GM10248 (cell line): ENCODE data around the gene TFB1M.
A peak's percentile ranks its signal among the peaks of the same experiment; 100 is the strongest.
"Not testable (repeated sequence)": the region's sequence is repeated elsewhere in the genome, so short reads cannot be mapped to it uniquely, and the experiment has no call there.

Experiments
- CTCF ChIA-PET: fragments of 300-600 bp; sonication (Branson Sonifier 250); formaldehyde crosslinking; extraction: SDS; loops from one replicate; lab custom pipeline; 2021; ENCODE audit warnings: antibody characterized with exemption; lab: Yijun Ruan, JAX
- POLR2A ChIA-PET: fragments of 350-650 bp; sonication (Branson Sonifier 250); formaldehyde crosslinking; extraction: SDS; loops from one replicate; lab custom pipeline; 2020; ENCODE audit warnings: antibody characterized with exemption; lab: Yijun Ruan, JAX
- DNase-seq: peaks from one replicate; pipeline ENCODE4 v3.0.0; 2012; ENCODE audit errors: extremely low spot score
- TF ChIP-seq, protein P1 (sequence below): IDR thresholded peaks from 2 replicates; pipeline ENCODE4 v1.5.1; 2012; ENCODE audit warnings: mild to moderate bottlenecking, low read depth; ENCODE audit errors: extremely low read depth, missing control alignments, control extremely low read depth

Gene TFB1M

DNA sequence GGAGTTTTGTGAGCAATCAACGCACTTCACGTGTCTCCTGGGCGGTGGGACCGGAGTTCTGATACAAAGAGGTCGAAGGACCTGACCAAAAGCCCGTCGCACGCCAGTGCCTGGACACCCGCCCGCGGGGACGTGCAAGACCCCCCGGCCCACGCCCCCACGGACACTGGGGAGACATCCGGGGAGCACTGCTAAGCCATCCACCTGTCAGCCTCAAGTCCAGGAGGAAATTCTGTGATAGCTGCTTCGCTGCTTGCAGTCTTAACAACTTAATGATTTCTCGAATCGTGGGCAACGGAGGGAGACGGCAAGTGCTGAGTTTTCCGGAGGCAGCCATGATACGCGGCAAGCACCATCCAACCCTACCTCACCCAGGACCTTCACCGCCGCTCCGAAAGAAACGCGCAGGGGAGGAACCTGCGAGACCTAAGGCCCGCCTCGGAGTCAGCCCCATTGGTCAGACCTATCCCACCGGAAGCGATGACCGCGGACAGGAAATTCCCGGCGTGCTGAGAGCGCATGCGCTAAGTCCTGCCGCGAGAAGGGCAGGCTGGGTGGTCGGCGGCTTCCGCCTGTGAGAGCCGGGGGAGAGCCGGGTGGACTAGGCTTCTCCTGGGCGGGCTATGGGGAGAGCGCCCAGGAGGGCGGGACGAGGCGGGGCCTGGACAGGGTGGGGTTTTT lies at the start of gene TFB1M:
TFB1M (minus strand) TSS at position 393 of the 681 bp plus-strand sequence; CDS start at position 337, 56 bp downstream.
- ChIA-PET POLR2A (interaction anchor here (0.7 kb wide), 1 partner anchor 959 kb away, joined by 3 read pairs; no protein-coding TSS in a partner anchor), CTCF (interaction anchor here (1.0 to 3.0 kb wide), 3 partner anchors 13 to 639 kb away, joined by 4 to 20 read pairs (median 15); no protein-coding TSS in a partner anchor)
- peak; percentile 95 for DNase-seq
- TF ChIP-seq, protein P1, sequence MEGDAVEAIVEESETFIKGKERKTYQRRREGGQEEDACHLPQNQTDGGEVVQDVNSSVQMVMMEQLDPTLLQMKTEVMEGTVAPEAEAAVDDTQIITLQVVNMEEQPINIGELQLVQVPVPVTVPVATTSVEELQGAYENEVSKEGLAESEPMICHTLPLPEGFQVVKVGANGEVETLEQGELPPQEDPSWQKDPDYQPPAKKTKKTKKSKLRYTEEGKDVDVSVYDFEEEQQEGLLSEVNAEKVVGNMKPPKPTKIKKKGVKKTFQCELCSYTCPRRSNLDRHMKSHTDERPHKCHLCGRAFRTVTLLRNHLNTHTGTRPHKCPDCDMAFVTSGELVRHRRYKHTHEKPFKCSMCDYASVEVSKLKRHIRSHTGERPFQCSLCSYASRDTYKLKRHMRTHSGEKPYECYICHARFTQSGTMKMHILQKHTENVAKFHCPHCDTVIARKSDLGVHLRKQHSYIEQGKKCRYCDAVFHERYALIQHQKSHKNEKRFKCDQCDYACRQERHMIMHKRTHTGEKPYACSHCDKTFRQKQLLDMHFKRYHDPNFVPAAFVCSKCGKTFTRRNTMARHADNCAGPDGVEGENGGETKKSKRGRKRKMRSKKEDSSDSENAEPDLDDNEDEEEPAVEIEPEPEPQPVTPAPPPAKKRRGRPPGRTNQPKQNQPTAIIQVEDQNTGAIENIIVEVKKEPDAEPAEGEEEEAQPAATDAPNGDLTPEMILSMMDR = no peak

DNA sequence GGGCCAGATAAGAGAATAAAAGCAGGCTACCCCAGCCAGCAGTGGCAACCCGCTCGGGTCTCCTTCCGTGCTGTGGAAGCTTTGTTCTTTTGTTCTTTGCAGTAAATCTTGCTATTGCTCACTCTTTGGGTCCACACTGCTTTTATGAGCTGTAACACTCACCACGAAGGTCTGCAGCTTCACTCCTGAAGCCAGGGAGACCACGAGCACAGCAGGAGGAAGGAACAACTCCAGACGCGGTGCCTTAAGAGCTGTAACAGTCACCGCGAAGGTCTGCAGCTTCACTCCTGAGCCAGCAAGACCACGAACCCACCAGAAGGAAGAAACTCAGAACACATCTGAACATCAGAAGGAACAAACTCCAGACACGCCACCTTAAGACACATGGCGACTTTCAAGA lies 49.7 kb upstream of the TFB1M start:
- POLR2A ChIA-PET, DNase-seq: not testable (repeated sequence)
- CTCF ChIA-PET = interaction anchor here (1.1 to 1.3 kb wide), 3 partner anchors 10 to 48 kb away, joined by 3 to 6 read pairs (median 3); no protein-coding TSS in a partner anchor

DNA sequence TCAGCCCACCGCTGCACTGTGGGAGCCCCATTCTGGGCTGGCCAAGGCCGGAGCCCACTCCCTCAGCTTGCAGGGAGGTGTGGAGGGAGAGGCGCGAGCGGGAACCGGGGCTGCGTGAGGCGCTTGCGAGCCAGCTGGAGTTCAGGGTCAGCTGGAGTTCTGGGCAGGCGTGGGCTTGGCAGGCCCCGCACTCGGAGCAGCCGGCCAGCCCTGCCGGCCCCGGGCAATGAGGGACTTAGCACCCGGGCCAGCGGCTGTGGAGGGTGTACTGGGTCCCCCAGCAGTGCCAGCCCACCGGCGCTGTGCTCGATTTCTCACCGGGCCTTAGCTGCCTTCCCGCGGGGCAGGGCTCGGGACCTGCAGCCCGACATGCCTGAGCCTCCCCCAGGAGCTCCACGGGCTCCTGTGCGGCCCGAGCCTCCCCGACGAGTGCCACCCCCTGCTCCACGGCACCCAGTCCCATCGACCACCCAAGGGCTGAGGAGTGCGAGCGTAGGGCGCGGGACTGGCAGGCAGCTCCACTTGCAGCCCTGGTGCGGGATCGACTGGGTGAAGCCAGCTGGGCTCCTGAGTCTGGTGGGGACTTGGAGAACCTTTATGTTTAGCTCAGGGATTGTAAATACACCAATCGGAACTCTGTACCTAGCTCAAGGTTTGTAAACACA lies 48.8 kb upstream of the TFB1M start:
- DNase-seq, POLR2A ChIA-PET: not testable (repeated sequence)
- CTCF ChIA-PET = interaction anchor here (1.1 to 1.3 kb wide), 3 partner anchors 9 to 49 kb away, joined by 3 to 6 read pairs (median 3); no protein-coding TSS in a partner anchor

DNA sequence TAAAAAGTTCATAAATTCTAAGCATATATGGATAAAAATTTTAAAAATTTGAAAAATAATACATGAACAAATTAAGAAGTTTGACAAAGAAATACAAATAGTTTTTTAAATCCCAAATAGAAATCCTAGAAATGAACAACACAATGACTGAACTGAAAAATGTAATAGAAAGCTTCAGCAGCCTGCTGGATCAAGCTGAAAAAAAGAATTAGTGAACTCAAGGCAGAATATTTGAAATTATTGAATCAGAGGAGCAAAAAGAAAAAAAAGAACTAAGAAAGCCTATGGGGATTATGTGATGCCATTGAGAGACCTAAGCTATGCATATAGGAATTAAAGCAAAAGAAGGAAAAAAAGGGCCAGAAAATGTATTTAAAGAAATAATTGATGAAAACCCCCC lies 39.9 kb upstream of the TFB1M start:
- TF ChIP-seq, protein P1 = no peak
- CTCF ChIA-PET = interaction anchor here (1.3 to 1.6 kb wide), 4 partner anchors 9 to 20 kb away, joined by 3 to 6 read pairs (median 5); no protein-coding TSS in a partner anchor
- POLR2A ChIA-PET = no interaction called here
- no peak for DNase-seq

DNA sequence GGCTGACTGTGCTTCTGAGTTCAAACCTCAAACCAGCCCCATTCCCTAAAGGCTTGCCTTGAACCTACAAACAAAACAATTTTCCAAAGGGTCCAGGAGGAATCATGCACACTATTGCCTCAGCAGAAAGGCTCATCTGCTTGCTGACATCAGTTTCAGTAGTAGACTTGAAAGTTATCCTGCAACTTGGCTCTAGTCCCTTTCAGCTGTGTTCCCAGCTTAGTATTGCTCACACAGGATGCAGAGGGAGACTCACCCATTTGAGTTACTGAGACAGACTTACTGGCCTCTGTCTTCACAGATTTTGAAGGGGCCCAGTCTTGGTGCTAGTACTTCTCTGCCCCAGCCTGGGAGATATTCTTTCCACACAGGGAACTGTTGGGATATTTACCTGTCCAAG lies 38.5 kb upstream of the TFB1M start:
- DNase-seq = no peak
- POLR2A ChIA-PET = no interaction called here
- TF ChIP-seq, protein P1 = no peak
- CTCF ChIA-PET = interaction anchor here (1.7 kb wide), 1 partner anchor 12 kb away, joined by 9 read pairs; no protein-coding TSS in a partner anchor

DNA sequence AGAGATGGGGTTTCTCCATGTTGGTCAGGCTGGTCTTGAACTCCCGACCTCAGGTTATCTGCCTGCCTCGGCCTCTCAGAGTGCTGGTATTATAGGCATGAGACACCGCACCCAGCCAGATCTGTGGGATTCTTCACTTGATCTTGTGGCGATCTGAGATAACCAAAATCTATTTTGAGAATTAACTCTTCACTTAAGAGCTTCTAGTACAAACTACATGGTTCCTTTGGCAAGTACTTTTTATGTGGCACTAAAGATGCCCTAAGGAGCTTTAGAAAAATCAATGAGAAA lies 37.8 kb upstream of the TFB1M start:
- TF ChIP-seq, protein P1 = no peak
- ChIA-PET CTCF (interaction anchor here (1.0 to 1.7 kb wide), 2 partner anchors 12 to 163 kb away, joined by 3 to 9 read pairs; no protein-coding TSS in a partner anchor), POLR2A (no interaction called here)
- no peak for DNase-seq

DNA sequence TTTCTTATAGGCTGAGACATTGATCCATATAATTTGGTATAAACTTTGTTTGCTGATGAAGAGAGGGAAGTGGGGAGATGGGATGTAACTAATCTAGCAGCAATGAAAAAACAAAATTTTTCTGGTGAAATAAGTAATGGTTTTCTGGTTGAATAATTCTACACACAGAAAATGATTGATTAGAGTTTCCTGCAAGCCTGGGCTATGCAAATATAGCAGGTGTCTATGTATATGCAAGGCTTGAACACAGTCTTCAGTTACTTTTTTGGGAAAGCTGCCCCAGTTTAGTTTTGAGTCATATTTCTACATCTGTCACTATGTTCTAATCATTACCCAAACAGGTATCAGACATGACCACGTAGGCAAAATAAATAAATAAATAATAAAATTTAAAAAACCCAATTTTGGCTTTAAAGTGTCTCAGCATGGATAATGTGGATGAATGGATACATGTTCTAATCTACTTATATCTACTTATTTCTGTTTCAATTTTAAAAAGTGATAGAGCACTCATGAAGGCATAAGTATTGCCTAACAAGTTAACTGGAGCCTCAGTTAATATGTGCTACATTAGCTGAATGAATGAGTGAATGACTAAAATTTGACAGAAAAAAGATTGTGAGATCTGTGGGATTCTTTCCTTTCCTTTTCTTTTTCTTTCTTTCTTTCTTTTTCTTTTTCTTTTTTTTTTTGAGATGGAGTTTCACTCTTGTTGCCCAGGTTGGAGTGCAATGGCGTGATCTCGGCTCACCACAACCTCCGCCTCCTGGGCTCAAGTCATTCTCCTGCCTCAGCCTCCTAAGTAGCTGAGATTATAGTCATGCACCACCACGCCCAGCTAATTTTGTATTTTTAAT lies 37.2 kb upstream of the TFB1M start:
- CTCF ChIA-PET = interaction anchor here (1.0 to 1.7 kb wide), 3 partner anchors 11 to 163 kb away, joined by 3 to 9 read pairs (median 5); no protein-coding TSS in a partner anchor
- TF ChIP-seq, protein P1 = no peak
- POLR2A ChIA-PET = no interaction called here
- DNase-seq = peak; percentile 75
